Measurements from ENCODE around the gene EXOSC5.
"Not testable (repeated sequence)": the region's sequence is repeated elsewhere in the genome, so short reads cannot be mapped to it uniquely, and the experiment has no call there.

EXOSC5 gene

GRCh38 chr19:41403181-41403970 lies 6.2 kb upstream of the EXOSC5 start:
- DNase-seq, result no peak

GRCh38 chr19:41402010-41402409 lies 4.9 kb upstream of the EXOSC5 start:
- DNase-seq, result no peak

GRCh38 chr19:41401483-41401882 lies 4.3 kb upstream of the EXOSC5 start:
- no peak for DNase-seq

GRCh38 chr19:41399525-41399924 lies 2.4 kb upstream of the EXOSC5 start:
- no peak for DNase-seq

- no peak for DNase-seq
Measured at GRCh38 chr19:41399091-41399490, 1.9 kb upstream of the EXOSC5 start.

GRCh38 chr19:41398598-41398997 lies 1.4 kb upstream of the EXOSC5 start:
- DNase-seq, result no peak

- no peak for DNase-seq
Measured at GRCh38 chr19:41398050-41398418, 875 bp upstream of the EXOSC5 start.

GRCh38 chr19:41395355-41395754 lies 1.8 kb downstream of the EXOSC5 start:
- DNase-seq, result no peak

GRCh38 chr19:41392775-41393174 lies 4.4 kb downstream of the EXOSC5 start:
- DNase-seq, result no peak

GRCh38 chr19:41391618-41392017 lies 5.5 kb downstream of the EXOSC5 start:
- no peak for DNase-seq

- no peak for DNase-seq
Measured at GRCh38 chr19:41386442-41386841, 10.7 kb downstream of the EXOSC5 start.

GRCh38 chr19:41384351-41384750 lies 12.8 kb downstream of the EXOSC5 start:
- no peak for DNase-seq

- not testable (repeated sequence) for DNase-seq
Measured at GRCh38 chr19:41381536-41381935, 15.6 kb downstream of the EXOSC5 start.

GRCh38 chr19:41377977-41378709 lies 19.0 kb downstream of the EXOSC5 start:
- DNase-seq, result no peak

GRCh38 chr19:41376998-41377365 lies 20.2 kb downstream of the EXOSC5 start:
- DNase-seq, result peak; percentile 58

- no peak for DNase-seq
Measured at GRCh38 chr19:41376241-41376997, 20.7 kb downstream of the EXOSC5 start, which contains the start of gene TMEM91. TSS of gene TMEM91 (plus strand) at chr19:41376533. CDS start at chr19:41378310, 1,777 bp downstream.

GRCh38 chr19:41373993-41374392 lies 23.2 kb downstream of the EXOSC5 start:
- no peak for DNase-seq

- no peak for DNase-seq
Measured at GRCh38 chr19:41372501-41372900, 24.7 kb downstream of the EXOSC5 start.

- DNase-seq, result no peak
Measured at GRCh38 chr19:41371541-41371940, 25.6 kb downstream of the EXOSC5 start.

GRCh38 chr19:41371119-41371518 lies 26.0 kb downstream of the EXOSC5 start:
- not testable (repeated sequence) for DNase-seq

- no peak for DNase-seq
Measured at GRCh38 chr19:41369769-41370168, 27.4 kb downstream of the EXOSC5 start.

- no peak for DNase-seq
Measured at GRCh38 chr19:41367848-41368301, 29.3 kb downstream of the EXOSC5 start.

GRCh38 chr19:41366089-41366488 lies 31.1 kb downstream of the EXOSC5 start:
- DNase-seq, result no peak

All from activated CD8-positive, alpha-beta memory T cell treated with anti-CD3 and anti-CD28 coated beads, Interleukin-2, amount 50 U/mL, for 4 hours (primary cell).